ENCODE measurements around the gene INPP4B. TPM values are rescaled to one million over a fixed set of nuclear protein-coding genes. Genes with fewer than 3 reads are reported as not detected.

INPP4B gene
- total RNA-seq, 1 donor from 2014 or later = 10.9 TPM

DNA sequence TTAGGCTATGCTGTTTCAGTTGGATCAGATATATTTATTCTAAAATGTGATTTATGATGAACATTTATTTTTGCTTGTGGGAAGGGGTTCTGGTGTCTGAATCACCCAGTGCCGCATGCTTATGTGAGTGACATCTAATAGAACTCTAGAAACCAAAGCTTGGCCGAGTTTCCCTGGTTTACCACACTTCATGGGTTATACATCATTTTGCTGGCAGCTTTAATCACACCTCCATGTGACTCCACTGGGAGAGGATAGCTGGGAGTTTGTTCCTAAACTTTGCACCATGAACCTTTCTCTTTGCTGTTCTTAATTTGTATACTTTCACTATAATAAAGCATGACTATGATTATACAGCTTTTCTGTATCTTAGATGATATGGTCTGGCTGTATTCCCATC lies 382.9 kb downstream of the INPP4B start:
- DNase-seq (ENCODE audit: low read depth) = no peak
- Histone ChIP-seq H3K27me3 (ENCODE audit: control insufficient read depth, insufficient read depth, low read length) (no peaks in the 10 kb centered on the region), H3K36me3 (ENCODE audit: control insufficient read depth, insufficient read depth, low read length) (no peaks in the 10 kb centered on the region), H3K4me3 (ENCODE audit: low read depth, low read length) (no peak overlapping the region)
- TF ChIP-seq, protein P1, sequence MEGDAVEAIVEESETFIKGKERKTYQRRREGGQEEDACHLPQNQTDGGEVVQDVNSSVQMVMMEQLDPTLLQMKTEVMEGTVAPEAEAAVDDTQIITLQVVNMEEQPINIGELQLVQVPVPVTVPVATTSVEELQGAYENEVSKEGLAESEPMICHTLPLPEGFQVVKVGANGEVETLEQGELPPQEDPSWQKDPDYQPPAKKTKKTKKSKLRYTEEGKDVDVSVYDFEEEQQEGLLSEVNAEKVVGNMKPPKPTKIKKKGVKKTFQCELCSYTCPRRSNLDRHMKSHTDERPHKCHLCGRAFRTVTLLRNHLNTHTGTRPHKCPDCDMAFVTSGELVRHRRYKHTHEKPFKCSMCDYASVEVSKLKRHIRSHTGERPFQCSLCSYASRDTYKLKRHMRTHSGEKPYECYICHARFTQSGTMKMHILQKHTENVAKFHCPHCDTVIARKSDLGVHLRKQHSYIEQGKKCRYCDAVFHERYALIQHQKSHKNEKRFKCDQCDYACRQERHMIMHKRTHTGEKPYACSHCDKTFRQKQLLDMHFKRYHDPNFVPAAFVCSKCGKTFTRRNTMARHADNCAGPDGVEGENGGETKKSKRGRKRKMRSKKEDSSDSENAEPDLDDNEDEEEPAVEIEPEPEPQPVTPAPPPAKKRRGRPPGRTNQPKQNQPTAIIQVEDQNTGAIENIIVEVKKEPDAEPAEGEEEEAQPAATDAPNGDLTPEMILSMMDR (IDR thresholded peaks at IDR 0.05; ENCODE audit: insufficient read depth, low read length, poor library complexity, severe bottlenecking) = no peak

DNA sequence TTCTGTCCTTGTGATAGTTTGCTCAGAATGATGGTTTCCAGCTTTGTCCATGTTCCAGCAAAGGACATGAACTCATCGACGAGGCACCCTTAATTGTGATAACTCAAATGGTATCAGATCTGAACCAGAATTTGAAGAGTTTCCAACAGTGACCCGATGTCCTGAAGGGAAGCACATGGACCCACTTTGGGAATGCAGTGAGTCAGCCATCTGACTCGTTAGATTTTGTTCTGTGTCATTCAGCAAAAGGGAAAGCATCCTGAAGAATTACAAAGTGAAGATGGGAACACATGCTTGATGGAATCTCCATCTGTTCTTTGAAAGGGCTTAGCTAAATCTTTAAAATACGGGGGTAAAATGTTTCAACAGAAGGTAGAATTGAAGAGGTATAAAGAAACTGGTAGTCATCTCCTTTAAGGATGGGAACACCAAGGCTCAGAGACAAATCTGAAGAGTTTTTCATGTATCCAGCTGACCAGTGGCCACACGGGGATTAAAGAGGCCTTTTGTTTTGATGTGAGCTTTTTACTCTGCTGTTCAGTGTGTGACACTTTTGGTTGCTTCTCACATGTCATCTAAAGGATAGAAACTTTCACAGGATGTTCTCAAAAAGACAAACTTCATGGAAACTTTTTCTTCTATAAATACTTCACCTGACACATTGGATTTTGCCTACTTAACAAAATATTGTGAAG lies 393.8 kb downstream of the INPP4B start:
- no peak for DNase-seq (ENCODE audit: low read depth)
- Histone ChIP-seq H3K27me3 (ENCODE audit: control insufficient read depth, insufficient read depth, low read length) (no peaks in the 10 kb centered on the region), H3K4me3 (ENCODE audit: low read depth, low read length) (no peak overlapping the region), H3K36me3 (ENCODE audit: control insufficient read depth, insufficient read depth, low read length) (no peaks in the 10 kb centered on the region)
- TF ChIP-seq, protein P1 (IDR thresholded peaks at IDR 0.05; ENCODE audit: insufficient read depth, low read length, poor library complexity, severe bottlenecking) = no peak

DNA sequence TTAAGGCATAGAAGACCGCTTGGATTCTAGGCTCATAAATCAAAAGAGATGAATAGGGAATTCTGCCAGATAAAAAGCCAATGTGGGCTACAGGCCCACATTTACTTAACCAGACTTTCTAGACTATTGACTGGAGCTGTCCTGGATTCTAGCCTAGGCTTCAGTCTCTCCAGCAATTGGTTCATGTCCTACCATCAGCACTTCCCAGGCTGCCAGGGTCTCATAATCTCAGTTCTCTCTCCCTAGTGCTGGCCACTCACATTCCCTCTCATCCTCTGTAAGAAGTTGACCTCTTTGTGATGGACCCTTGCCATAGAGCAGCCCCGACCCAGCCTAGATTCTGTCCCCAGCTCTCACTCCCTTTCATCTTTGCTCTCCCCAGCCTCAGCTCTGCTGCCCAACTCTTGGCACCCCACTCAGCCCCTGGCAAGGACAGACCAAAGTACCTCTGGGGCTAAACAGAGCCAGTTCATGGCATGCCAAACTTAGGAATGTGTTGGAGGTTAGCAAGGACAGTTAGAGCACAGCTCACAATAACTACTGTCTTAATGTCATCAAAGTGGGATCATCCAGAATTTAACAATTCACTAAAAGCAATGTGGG lies 396.2 kb downstream of the INPP4B start:
- no peaks in the 10 kb centered on the region for H3K27me3 ChIP-seq (ENCODE audit: control insufficient read depth, insufficient read depth, low read length)
- H3K4me3 ChIP-seq (ENCODE audit: low read depth, low read length) = no peak overlapping the region
- H3K36me3 ChIP-seq (ENCODE audit: control insufficient read depth, insufficient read depth, low read length) = no peaks in the 10 kb centered on the region
- TF ChIP-seq, protein P1 (IDR thresholded peaks at IDR 0.05; ENCODE audit: insufficient read depth, low read length, poor library complexity, severe bottlenecking) = no peak
- no peak for DNase-seq (ENCODE audit: low read depth)

DNA sequence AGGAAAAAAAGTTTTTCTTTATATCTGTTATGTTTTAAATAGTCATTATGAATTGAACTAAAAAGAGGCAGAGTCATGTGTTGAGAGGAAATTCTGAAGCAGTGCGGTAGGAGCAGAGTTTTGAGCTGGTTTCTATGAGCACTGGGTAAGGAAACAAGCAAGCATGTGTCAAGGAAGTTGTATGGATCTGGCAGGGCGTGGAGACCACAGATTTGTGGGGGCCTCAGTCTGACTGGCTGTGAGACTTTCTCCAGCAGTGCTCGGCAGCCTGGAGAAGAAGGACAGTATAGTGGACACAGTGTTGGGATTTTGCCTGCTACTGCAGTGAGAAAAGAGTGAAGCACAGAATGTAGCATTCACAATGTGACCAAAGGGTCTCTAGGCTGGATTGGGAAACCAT lies 399.1 kb downstream of the INPP4B start:
- Histone ChIP-seq H3K36me3 (ENCODE audit: control insufficient read depth, insufficient read depth, low read length) (no peaks in the 10 kb centered on the region), H3K27me3 (ENCODE audit: control insufficient read depth, insufficient read depth, low read length) (no peaks in the 10 kb centered on the region), H3K4me3 (ENCODE audit: low read depth, low read length) (no peak overlapping the region)
- TF ChIP-seq, protein P1 (IDR thresholded peaks at IDR 0.05; ENCODE audit: insufficient read depth, low read length, poor library complexity, severe bottlenecking) = no peak
- DNase-seq (ENCODE audit: low read depth) = no peak

DNA sequence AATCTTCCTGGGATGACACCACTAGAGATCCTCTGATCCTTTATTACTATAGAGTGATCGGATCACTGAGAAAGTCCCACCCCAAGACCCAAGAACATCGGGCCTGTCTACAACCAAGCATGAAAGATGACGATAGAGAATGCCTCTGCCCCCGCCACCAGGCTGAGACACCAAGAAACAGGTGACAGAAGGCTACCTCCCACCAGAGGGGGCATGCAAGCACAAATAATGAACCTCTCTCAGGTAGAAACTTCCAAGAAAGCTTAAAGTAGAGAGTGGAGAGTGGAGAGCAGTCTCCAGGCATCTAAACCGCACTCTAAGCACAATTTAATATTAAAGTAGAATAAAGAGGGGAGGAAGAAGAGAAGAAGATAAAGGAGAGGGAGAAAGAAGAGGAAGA lies 402.6 kb downstream of the INPP4B start:
- no peak for DNase-seq (ENCODE audit: low read depth)
- H3K4me3 ChIP-seq (ENCODE audit: low read depth, low read length) = no peak overlapping the region
- TF ChIP-seq, protein P1 (IDR thresholded peaks at IDR 0.05; ENCODE audit: insufficient read depth, low read length, poor library complexity, severe bottlenecking) = no peak
- no peaks in the 10 kb centered on the region for H3K27me3 ChIP-seq (ENCODE audit: control insufficient read depth, insufficient read depth, low read length)
- H3K36me3 ChIP-seq (ENCODE audit: control insufficient read depth, insufficient read depth, low read length) = no peaks in the 10 kb centered on the region

DNA sequence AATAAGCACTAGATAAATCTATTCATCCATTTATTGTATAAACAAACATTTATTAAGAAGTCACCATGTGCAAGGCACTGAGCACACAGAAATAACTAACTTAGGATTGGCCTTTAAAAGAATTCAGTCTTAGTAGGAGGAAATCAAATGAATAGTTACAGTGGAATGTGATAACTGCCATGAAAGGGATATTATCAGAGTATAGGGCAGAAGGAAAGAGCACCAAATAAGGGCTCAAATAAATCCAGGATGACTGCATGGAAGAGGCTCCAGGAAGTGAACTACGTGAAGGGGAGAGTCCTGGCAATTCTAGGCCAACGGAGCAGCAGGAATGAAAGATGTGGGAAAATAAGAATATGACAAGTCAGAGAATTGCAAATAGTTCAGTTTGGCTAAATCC lies 406.0 kb downstream of the INPP4B start:
- no peaks in the 10 kb centered on the region for H3K36me3 ChIP-seq (ENCODE audit: control insufficient read depth, insufficient read depth, low read length)
- H3K27me3 ChIP-seq (ENCODE audit: control insufficient read depth, insufficient read depth, low read length) = no peaks in the 10 kb centered on the region
- no peak for DNase-seq (ENCODE audit: low read depth)
- H3K4me3 ChIP-seq (ENCODE audit: low read depth, low read length) = no peak overlapping the region
- TF ChIP-seq, protein P1 (IDR thresholded peaks at IDR 0.05; ENCODE audit: insufficient read depth, low read length, poor library complexity, severe bottlenecking) = no peak
